Neural cell (in vitro differentiated cells): ENCODE measurements around the gene CLASP1. TPM values are rescaled to one million over a fixed set of nuclear protein-coding genes. Genes with fewer than 3 reads are reported as not detected.
"Not testable (repeated sequence)": the region's sequence is repeated elsewhere in the genome, so short reads cannot be mapped to it uniquely, and the experiment has no call there.

Experiments
- H2AFZ ChIP-seq: fragments of 200-600, 300-800 bp; sonication (generic), shearing (Covaris generic); 2 replicates; pipeline ENCODE4 v1.6.0; 2014; ENCODE audit warnings: low read depth, mild to moderate bottlenecking, antibody characterized with exemption, low read length, moderate library complexity
- H3F3A ChIP-seq: fragments of 200-600 bp; shearing (Covaris generic); 2 replicates; pipeline ENCODE4 v1.6.1; 2016; ENCODE audit warnings: mild to moderate bottlenecking, moderate library complexity, mixed read lengths, antibody characterized with exemption, low read length; ENCODE audit not compliant: insufficient read depth, poor library complexity, severe bottlenecking
- H3K27ac ChIP-seq: fragments of 200-600, 300-800 bp; sonication (generic), shearing (Covaris generic); 2 replicates; pipeline ENCODE4 v1.5.1; 2014; ENCODE audit warnings: mild to moderate bottlenecking, low read length, moderate library complexity
- H3K27me3 ChIP-seq: fragments of 300-800, 200-600 bp; sonication (generic), shearing (Covaris generic); 2 replicates; pipeline ENCODE4 v1.6.0; 2014; ENCODE audit warnings: mild to moderate bottlenecking, low read depth, low read length, moderate library complexity; ENCODE audit not compliant: insufficient read depth
- H3K36me3 ChIP-seq: fragments of 300-800, 200-600 bp; sonication (generic), shearing (Covaris generic); 2 replicates; pipeline ENCODE4 v1.5.1; 2014; ENCODE audit warnings: mild to moderate bottlenecking, antibody characterized with exemption, low read length, moderate library complexity; ENCODE audit not compliant: insufficient read depth
- H3K4me2 ChIP-seq: fragments of 300-800, 200-600 bp; sonication (generic), shearing (Covaris generic); 2 replicates; pipeline ENCODE4 v1.6.0; 2014; ENCODE audit warnings: mild to moderate bottlenecking, low read length
- H3K4me3 ChIP-seq: fragments of 300-800, 200-600 bp; sonication (generic), shearing (Covaris generic); 2 replicates; pipeline ENCODE4 v1.5.1; 2014; ENCODE audit warnings: mild to moderate bottlenecking, low read length, moderate library complexity
- H3K79me2 ChIP-seq: fragments of 200-600 bp; shearing (Covaris generic); replicated peaks from 2 replicates; pipeline ENCODE4 v1.6.0; 2014; ENCODE audit warnings: mild to moderate bottlenecking, low read length, moderate library complexity; ENCODE audit not compliant: insufficient read depth
- H3K9ac ChIP-seq: fragments of 300-800, 200-600 bp; sonication (generic), shearing (Covaris generic); 2 replicates; pipeline ENCODE4 v1.6.1; 2016; ENCODE audit warnings: mild to moderate bottlenecking, low read length, mixed read lengths
- H3K9me2 ChIP-seq: fragments of 200-600 bp; shearing (Covaris generic); 2 replicates; pipeline ENCODE4 v1.6.1; 2016; ENCODE audit warnings: mild to moderate bottlenecking, low read length, mixed read lengths; ENCODE audit not compliant: insufficient read depth
- H3K9me3 ChIP-seq: fragments of 200-600, 300-800 bp; sonication (generic), shearing (Covaris generic); 2 replicates; pipeline ENCODE4 v1.6.1; 2016; ENCODE audit warnings: mild to moderate bottlenecking, mixed run types, low read length, moderate library complexity, mixed read lengths
- H4K20me1 ChIP-seq: fragments of 200-600 bp; shearing (Covaris generic); 2 replicates; pipeline ENCODE4 v1.6.1; 2016; ENCODE audit warnings: mild to moderate bottlenecking, mixed run types; ENCODE audit not compliant: insufficient read depth
- CTCF ChIP-seq: fragments of 450-650 bp; IDR thresholded peaks from 2 replicates; pipeline ENCODE4 v1.5.1; 2014; ENCODE audit warnings: antibody characterized with exemption, mild to moderate bottlenecking, moderate library complexity; ENCODE audit not compliant: poor library complexity, severe bottlenecking
- EP300 ChIP-seq: fragments of 450-650 bp; conservative IDR thresholded peaks from 2 replicates; pipeline ENCODE4 v1.6.1; 2014; ENCODE audit warnings: antibody characterized with exemption, mild to moderate bottlenecking, moderate library complexity; ENCODE audit not compliant: poor library complexity, severe bottlenecking
- EZH2 ChIP-seq: fragments of 200-600, 300-800 bp; shearing (Covaris generic), sonication (generic); IDR thresholded peaks from 2 replicates; pipeline ENCODE4 v1.6.1; 2014; ENCODE audit warnings: antibody characterized with exemption, low read length, borderline replicate concordance, mild to moderate bottlenecking; ENCODE audit not compliant: insufficient read depth, poor library complexity, severe bottlenecking
- MXI1 ChIP-seq: fragments of 450-650 bp; conservative IDR thresholded peaks from 2 replicates; pipeline ENCODE4 v1.6.1; 2014; ENCODE audit warnings: antibody characterized with exemption, mild to moderate bottlenecking; ENCODE audit not compliant: poor library complexity, severe bottlenecking
- POLR2AphosphoS5 ChIP-seq: IDR thresholded peaks from 2 replicates; pipeline ENCODE4 v1.6.1; 2012
- RAD21 ChIP-seq: fragments of 450-650 bp; conservative IDR thresholded peaks from 2 replicates; pipeline ENCODE4 v1.6.1; 2014; ENCODE audit warnings: antibody characterized with exemption, mild to moderate bottlenecking, moderate library complexity
- SMC3 ChIP-seq: fragments of 450-650 bp; conservative IDR thresholded peaks from 2 replicates; pipeline ENCODE4 v1.6.1; 2014; ENCODE audit warnings: antibody characterized with exemption, mild to moderate bottlenecking, moderate library complexity; ENCODE audit not compliant: poor library complexity
- TAF1 ChIP-seq: IDR thresholded peaks from 2 replicates; pipeline ENCODE4 v1.6.1; 2012; ENCODE audit warnings: low read depth
- polyA plus RNA-seq: library from polyadenylated mRNA; depleted of rRNA; stranded (reverse); fragments of >200 nt; gene quantifications from 2 replicates; pipeline ENCODE4 v1.2.3, GENCODE V29; 2014
- TF ChIP-seq, protein P1 (sequence below): IDR thresholded peaks from 2 replicates; pipeline ENCODE4 v1.6.1; 2012; ENCODE audit warnings: borderline replicate concordance

The CLASP1 gene
- polyA plus RNA-seq, 1 donor from 2014 or later: 41.3 TPM

DNA sequence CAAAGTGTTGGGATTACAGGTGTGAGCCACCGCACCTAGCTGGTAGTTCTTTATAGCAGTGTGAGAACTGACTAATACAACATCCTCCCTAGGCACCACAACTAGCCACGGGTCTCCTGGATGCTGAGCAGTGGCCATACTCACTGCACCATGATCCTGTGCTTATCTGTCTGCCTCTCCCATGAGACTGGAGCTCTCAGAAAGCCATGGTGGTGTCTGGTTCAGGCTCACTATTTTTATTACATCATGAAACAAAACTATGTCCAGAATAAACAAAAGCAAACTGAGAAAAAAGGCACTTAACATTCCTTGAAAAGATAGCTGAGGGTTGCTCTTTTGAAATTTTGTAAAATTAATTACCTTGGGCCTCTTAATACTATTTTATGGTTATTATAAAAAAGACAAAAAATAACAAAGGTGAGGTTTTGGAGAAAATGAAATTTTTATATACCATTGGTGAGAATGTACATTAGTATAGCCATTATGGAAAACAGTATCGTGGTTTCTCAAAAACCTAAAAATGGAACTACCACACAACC lies 273.6 kb downstream of the CLASP1 start:
- Histone ChIP-seq H3K27ac (no peak overlapping the region), H3K36me3 (peaks cover 10% of the 10 kb centered on the region)
- TF ChIP-seq MXI1 (no peak), POLR2AphosphoS5 (no peak), RAD21 (no peak), CTCF (no peak), TAF1 (no peak), EZH2 (no peak), EP300 (no peak), SMC3 (no peak)
- TF ChIP-seq, protein P1, sequence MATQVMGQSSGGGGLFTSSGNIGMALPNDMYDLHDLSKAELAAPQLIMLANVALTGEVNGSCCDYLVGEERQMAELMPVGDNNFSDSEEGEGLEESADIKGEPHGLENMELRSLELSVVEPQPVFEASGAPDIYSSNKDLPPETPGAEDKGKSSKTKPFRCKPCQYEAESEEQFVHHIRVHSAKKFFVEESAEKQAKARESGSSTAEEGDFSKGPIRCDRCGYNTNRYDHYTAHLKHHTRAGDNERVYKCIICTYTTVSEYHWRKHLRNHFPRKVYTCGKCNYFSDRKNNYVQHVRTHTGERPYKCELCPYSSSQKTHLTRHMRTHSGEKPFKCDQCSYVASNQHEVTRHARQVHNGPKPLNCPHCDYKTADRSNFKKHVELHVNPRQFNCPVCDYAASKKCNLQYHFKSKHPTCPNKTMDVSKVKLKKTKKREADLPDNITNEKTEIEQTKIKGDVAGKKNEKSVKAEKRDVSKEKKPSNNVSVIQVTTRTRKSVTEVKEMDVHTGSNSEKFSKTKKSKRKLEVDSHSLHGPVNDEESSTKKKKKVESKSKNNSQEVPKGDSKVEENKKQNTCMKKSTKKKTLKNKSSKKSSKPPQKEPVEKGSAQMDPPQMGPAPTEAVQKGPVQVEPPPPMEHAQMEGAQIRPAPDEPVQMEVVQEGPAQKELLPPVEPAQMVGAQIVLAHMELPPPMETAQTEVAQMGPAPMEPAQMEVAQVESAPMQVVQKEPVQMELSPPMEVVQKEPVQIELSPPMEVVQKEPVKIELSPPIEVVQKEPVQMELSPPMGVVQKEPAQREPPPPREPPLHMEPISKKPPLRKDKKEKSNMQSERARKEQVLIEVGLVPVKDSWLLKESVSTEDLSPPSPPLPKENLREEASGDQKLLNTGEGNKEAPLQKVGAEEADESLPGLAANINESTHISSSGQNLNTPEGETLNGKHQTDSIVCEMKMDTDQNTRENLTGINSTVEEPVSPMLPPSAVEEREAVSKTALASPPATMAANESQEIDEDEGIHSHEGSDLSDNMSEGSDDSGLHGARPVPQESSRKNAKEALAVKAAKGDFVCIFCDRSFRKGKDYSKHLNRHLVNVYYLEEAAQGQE: no peak

DNA sequence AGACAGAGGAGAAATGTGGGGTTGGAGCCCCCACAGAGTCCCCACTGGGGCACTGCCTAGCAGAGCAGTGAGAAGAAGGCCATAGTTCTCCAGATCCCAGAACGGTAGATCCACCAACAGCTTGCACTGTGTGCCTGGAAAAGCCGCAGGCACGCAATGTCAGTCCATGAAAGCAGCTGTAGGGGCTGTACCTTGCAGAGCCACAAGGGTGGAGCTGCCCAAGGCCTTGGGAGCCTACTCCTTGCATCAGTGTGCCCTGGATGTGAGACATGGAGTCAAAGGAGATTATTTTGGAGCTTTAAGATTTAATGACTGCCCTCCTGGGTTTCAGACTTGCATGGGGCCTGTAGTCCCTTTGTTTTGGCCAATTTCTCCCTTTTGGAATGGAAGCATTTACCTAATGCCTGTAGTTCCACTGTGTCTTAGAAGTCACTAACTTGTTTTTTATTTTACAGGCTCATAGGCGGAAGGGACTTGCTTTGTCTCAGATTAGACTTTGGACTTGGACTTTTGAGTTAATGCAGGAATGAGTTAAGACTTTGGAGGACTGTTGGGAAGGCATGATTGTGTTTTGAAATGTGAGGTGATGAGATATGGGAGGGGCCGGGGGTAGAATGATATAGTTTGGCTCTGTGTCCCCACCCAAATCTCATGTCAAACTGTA lies 274.7 kb downstream of the CLASP1 start:
- not testable (repeated sequence) for H3K9me3 ChIP-seq, H3K27ac ChIP-seq, H3K79me2 ChIP-seq, H3K36me3 ChIP-seq, H3K9ac ChIP-seq, H3K9me2 ChIP-seq, H2AFZ ChIP-seq, H3K27me3 ChIP-seq, H3K4me2 ChIP-seq, H4K20me1 ChIP-seq, H3K4me3 ChIP-seq, H3F3A ChIP-seq

More for the DNA sequence above, 273.6 kb downstream of the CLASP1 start:
- Histone ChIP-seq H3K79me2 (no peaks in the 10 kb centered on the region), H3K9ac (no peak overlapping the region), H3F3A (no peaks in the 10 kb centered on the region), H4K20me1 (no peaks in the 10 kb centered on the region), H3K27me3 (no peaks in the 10 kb centered on the region), H3K4me3 (no peak overlapping the region), H3K4me2 (no peak overlapping the region), H3K9me3 (no peaks in the 10 kb centered on the region), H2AFZ (no peak overlapping the region), H3K9me2 (no peaks in the 10 kb centered on the region)
